Activated CD4-positive, alpha-beta T cell treated with anti-CD3 and anti-CD28 coated beads, Interleukin-2, amount 10 ng/mL, durations not matched to agents 24 days and 14 days (primary cell): ENCODE results near the gene PSMG4. TPM values are rescaled to one million over a fixed set of nuclear protein-coding genes. Genes with fewer than 3 reads are reported as not detected.

ENCODE experiments used
- DNase-seq: peaks from one replicate; pipeline ENCODE4 v3.0.0; 2022
- H3K27ac Mint-ChIP-seq: one replicate; pipeline ENCODE4 v1.8.0; 2022; ENCODE audit warnings: mild to moderate bottlenecking, mixed read lengths
- H3K27me3 Mint-ChIP-seq: one replicate; pipeline ENCODE4 v1.8.0; 2022; ENCODE audit warnings: mixed read lengths
- H3K36me3 Mint-ChIP-seq: one replicate; pipeline ENCODE4 v1.8.0; 2022; ENCODE audit warnings: low read depth, mild to moderate bottlenecking, mixed read lengths
- H3K4me1 Mint-ChIP-seq: one replicate; pipeline ENCODE4 v1.8.0; 2021; ENCODE audit warnings: mixed read lengths
- H3K4me3 Mint-ChIP-seq: one replicate; pipeline ENCODE4 v1.8.0; 2022; ENCODE audit warnings: mild to moderate bottlenecking, moderate library complexity, mixed read lengths
- H3K9me3 Mint-ChIP-seq: one replicate; pipeline ENCODE4 v1.8.0; 2021; ENCODE audit warnings: mixed read lengths
- intact Hi-C: fragments of 100-400 bp; cut with micrococcal nuclease; formaldehyde crosslinking; loops from one replicate; pipeline ENCODE4 v1.15.1; 2023
- total RNA-seq: library from RNA; stranded (reverse); gene quantifications from 2 replicates; pipeline ENCODE4 v1.2.3, GENCODE V29; 2022

The PSMG4 gene
- total RNA-seq, 1 donor from 2014 or later: 35.6 TPM

- Mint-ChIP-seq H3K36me3 (peaks cover 2% of the 10 kb centered on the region), H3K9me3 (no peaks in the 10 kb centered on the region), H3K4me3 (no peak overlapping the region), H3K4me1 (no peaks in the 10 kb centered on the region), H3K27ac (no peak overlapping the region), H3K27me3 (no peaks in the 10 kb centered on the region)
- intact Hi-C loops: no loop called here
- DNase-seq: no peak
Observed at GRCh38 chr6:3288711-3289663, 30.2 kb downstream of the PSMG4 start.

GRCh38 chr6:3289664-3290055, 30.9 kb downstream of the PSMG4 start:
- Mint-ChIP-seq H3K4me3 (no peak overlapping the region), H3K9me3 (no peaks in the 10 kb centered on the region), H3K4me1 (no peaks in the 10 kb centered on the region), H3K27ac (no peak overlapping the region), H3K27me3 (no peaks in the 10 kb centered on the region), H3K36me3 (peaks cover 2% of the 10 kb centered on the region)
- no peak for DNase-seq
- intact Hi-C loops: no loop called here

GRCh38 chr6:3290149-3290930, 31.6 kb downstream of the PSMG4 start:
- H3K36me3 Mint-ChIP-seq: peaks cover 2% of the 10 kb centered on the region
- H3K27me3 Mint-ChIP-seq: no peaks in the 10 kb centered on the region
- H3K9me3 Mint-ChIP-seq: no peaks in the 10 kb centered on the region
- no peak for DNase-seq
- no peak overlapping the region for H3K27ac Mint-ChIP-seq
- no peak overlapping the region for H3K4me3 Mint-ChIP-seq
- H3K4me1 Mint-ChIP-seq: no peaks in the 10 kb centered on the region
- intact Hi-C loops: no loop called here

- Mint-ChIP-seq H3K36me3 (peaks cover 2% of the 10 kb centered on the region), H3K4me3 (no peak overlapping the region), H3K27ac (no peak overlapping the region), H3K9me3 (no peaks in the 10 kb centered on the region), H3K27me3 (no peaks in the 10 kb centered on the region), H3K4me1 (no peaks in the 10 kb centered on the region)
- intact Hi-C loops: no loop called here
- no peak for DNase-seq
Observed at GRCh38 chr6:3290931-3291211, 32.1 kb downstream of the PSMG4 start.

- Mint-ChIP-seq H3K27me3 (no peaks in the 10 kb centered on the region), H3K4me1 (no peaks in the 10 kb centered on the region), H3K9me3 (no peaks in the 10 kb centered on the region), H3K36me3 (peaks cover 2% of the 10 kb centered on the region), H3K27ac (no peak overlapping the region), H3K4me3 (no peak overlapping the region)
- intact Hi-C loops: no loop called here
- DNase-seq: no peak
Observed at GRCh38 chr6:3291346-3291745, 32.6 kb downstream of the PSMG4 start.

- Mint-ChIP-seq H3K27ac (no peak overlapping the region), H3K9me3 (no peaks in the 10 kb centered on the region), H3K36me3 (peaks cover under 1% of the 10 kb centered on the region), H3K27me3 (no peaks in the 10 kb centered on the region), H3K4me1 (no peaks in the 10 kb centered on the region), H3K4me3 (no peak overlapping the region)
- DNase-seq: no peak
- intact Hi-C loops: no loop called here
Observed at GRCh38 chr6:3291987-3292386, 33.2 kb downstream of the PSMG4 start.

- H3K4me3 Mint-ChIP-seq: no peak overlapping the region
- H3K27ac Mint-ChIP-seq: no peak overlapping the region
- no peak for DNase-seq
- H3K4me1 Mint-ChIP-seq: no peaks in the 10 kb centered on the region
- intact Hi-C loops: no loop called here
- H3K27me3 Mint-ChIP-seq: no peaks in the 10 kb centered on the region
- H3K9me3 Mint-ChIP-seq: no peaks in the 10 kb centered on the region
- no peaks in the 10 kb centered on the region for H3K36me3 Mint-ChIP-seq
Observed at GRCh38 chr6:3292431-3293197, 33.9 kb downstream of the PSMG4 start.

- DNase-seq: no peak
- Mint-ChIP-seq H3K36me3 (no peaks in the 10 kb centered on the region), H3K27ac (no peak overlapping the region), H3K4me1 (no peaks in the 10 kb centered on the region), H3K9me3 (no peaks in the 10 kb centered on the region), H3K27me3 (no peaks in the 10 kb centered on the region), H3K4me3 (no peak overlapping the region)
- intact Hi-C loops: no loop called here
Observed at GRCh38 chr6:3293271-3294155, 34.8 kb downstream of the PSMG4 start.

GRCh38 chr6:3294396-3294795, 35.6 kb downstream of the PSMG4 start:
- Mint-ChIP-seq H3K9me3 (no peaks in the 10 kb centered on the region), H3K4me3 (no peak overlapping the region), H3K4me1 (no peaks in the 10 kb centered on the region), H3K36me3 (no peaks in the 10 kb centered on the region), H3K27ac (no peak overlapping the region), H3K27me3 (no peaks in the 10 kb centered on the region)
- no peak for DNase-seq
- intact Hi-C loops: no loop called here

- H3K27me3 Mint-ChIP-seq: no peaks in the 10 kb centered on the region
- no peaks in the 10 kb centered on the region for H3K4me1 Mint-ChIP-seq
- no peaks in the 10 kb centered on the region for H3K9me3 Mint-ChIP-seq
- intact Hi-C loops: no loop called here
- no peaks in the 10 kb centered on the region for H3K36me3 Mint-ChIP-seq
- H3K27ac Mint-ChIP-seq: no peak overlapping the region
- no peak for DNase-seq
- no peak overlapping the region for H3K4me3 Mint-ChIP-seq
Observed at GRCh38 chr6:3294921-3295871, 36.4 kb downstream of the PSMG4 start.

GRCh38 chr6:3296078-3296477, 37.3 kb downstream of the PSMG4 start:
- intact Hi-C loops: no loop called here
- DNase-seq: no peak
- Mint-ChIP-seq H3K36me3 (no peaks in the 10 kb centered on the region), H3K9me3 (no peaks in the 10 kb centered on the region), H3K4me1 (no peaks in the 10 kb centered on the region), H3K4me3 (no peak overlapping the region), H3K27ac (no peak overlapping the region), H3K27me3 (peaks cover 1% of the 10 kb centered on the region)

- Mint-ChIP-seq H3K27me3 (peaks cover 3% of the 10 kb centered on the region), H3K27ac (no peak overlapping the region), H3K4me1 (no peaks in the 10 kb centered on the region), H3K9me3 (no peaks in the 10 kb centered on the region), H3K4me3 (no peak overlapping the region), H3K36me3 (no peaks in the 10 kb centered on the region)
- intact Hi-C loops: no loop called here
- DNase-seq: no peak
Observed at GRCh38 chr6:3296537-3296936, 37.8 kb downstream of the PSMG4 start.
